ENCODE data around the gene CAPN6.

DNA sequence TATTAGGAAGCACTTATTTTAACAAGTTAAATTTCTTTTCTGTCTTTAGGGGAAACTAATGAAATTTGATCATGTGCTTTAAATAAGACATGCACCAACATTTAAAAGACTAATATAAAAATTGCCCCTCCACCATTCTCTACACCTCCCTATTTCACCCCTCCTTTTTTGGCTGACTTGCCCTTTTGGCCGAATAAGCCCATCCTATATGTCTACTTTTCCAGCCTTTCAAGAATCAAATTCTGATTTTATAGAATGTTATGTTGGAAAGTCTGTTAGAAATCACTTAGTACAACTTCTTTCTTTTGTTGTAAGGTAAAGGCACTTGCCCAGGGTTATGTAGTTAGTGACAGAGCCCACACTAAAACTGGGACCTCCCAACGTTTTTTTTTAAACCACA is 1.8 kb downstream of the CAPN6 start:
- no peak for TF ChIP-seq GATA2 (IDR thresholded peaks at IDR 0.05; ENCODE audit: low read depth, low read length)
- no peak for TF ChIP-seq GATA3 (IDR thresholded peaks at IDR 0.05; ENCODE audit: low read depth, low read length)

Measured in SH-SY5Y (cell line).